Kidney tubule cell (primary cell): Measurements from ENCODE around the gene FUT7.

Source experiments
- DNase-seq: peaks from one replicate; pipeline ENCODE4 v3.0.0-alpha.2; 2018; ENCODE audit warnings: low spot score

The FUT7 gene

GRCh38 chr9:137032858-137033257 lies 970 bp upstream of the FUT7 start:
- no peak for DNase-seq

DNA sequence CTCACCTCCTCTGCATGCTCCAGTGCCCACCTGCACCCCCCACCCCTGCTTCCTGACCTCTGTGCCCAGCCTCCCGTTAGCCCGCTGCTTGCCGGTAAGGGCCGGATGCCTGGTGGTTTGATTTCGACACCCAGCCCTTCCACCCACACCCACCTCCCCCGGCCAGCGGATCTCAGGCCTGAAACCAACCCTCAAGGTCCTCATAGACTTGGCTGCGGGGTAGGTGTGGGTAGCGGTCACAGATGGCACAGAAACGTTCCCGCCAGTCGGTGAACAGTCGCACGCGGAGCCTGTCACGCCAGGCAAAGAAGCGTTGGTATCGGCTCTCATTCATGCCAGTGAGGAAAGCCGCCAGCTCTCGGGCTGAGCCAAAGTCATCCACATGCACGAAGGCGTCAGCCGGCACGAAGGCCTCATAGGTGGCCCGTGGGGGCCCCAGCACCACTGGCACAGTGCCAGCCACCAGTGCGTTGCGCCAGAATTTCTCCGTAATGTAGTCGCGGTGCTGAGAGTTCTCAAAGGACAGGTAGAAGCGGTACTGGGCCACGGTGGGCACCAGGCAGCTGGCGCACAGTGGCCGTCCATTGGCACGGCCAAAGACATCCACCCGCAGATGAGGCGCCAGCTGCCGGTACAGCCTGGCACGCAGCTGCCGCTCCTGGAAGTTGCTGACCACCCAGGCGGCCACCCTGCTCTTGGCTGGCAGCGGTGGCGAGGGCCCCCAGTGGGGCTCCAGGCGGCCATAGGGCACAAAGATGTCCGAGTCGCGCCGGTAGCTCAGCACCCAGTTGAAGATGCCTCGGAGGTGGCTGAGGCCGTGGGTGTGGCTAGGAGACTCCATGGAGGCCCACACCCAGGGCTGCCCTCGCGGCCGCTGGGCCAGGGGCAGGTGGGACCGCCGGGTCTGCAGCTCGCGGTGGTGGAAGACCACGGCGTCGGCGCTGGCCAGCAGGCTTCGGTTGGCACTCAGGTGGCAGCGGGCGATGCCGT lies 1.1 kb downstream of the FUT7 start:
- no peak for DNase-seq

DNA sequence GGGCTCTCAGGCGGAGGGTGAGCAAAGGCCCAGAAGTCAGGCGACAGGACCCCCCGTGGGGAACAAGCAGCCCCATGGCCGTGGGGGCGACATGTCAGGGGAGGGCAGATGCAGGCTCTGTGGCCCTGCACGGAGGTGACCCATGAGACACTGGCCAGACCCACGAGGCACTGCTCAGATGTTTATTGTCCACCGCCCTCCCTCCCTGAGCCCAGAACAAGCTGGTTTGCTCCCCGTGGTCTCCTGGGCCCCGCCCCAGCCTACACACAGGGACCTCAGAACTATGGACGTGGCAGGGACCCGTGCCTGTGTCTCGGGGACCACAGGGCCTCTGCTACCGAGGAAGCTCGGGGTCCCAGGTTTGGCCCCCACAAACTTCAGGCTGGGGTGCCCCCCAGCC lies 1.9 kb downstream of the FUT7 start:
- DNase-seq = no peak

- peak; percentile 63 for DNase-seq
Measured at GRCh38 chr9:137029058-137029936, 2.6 kb downstream of the FUT7 start.

GRCh38 chr9:137028263-137029057 lies 3.4 kb downstream of the FUT7 start:
- peak; percentile 59 for DNase-seq

DNA sequence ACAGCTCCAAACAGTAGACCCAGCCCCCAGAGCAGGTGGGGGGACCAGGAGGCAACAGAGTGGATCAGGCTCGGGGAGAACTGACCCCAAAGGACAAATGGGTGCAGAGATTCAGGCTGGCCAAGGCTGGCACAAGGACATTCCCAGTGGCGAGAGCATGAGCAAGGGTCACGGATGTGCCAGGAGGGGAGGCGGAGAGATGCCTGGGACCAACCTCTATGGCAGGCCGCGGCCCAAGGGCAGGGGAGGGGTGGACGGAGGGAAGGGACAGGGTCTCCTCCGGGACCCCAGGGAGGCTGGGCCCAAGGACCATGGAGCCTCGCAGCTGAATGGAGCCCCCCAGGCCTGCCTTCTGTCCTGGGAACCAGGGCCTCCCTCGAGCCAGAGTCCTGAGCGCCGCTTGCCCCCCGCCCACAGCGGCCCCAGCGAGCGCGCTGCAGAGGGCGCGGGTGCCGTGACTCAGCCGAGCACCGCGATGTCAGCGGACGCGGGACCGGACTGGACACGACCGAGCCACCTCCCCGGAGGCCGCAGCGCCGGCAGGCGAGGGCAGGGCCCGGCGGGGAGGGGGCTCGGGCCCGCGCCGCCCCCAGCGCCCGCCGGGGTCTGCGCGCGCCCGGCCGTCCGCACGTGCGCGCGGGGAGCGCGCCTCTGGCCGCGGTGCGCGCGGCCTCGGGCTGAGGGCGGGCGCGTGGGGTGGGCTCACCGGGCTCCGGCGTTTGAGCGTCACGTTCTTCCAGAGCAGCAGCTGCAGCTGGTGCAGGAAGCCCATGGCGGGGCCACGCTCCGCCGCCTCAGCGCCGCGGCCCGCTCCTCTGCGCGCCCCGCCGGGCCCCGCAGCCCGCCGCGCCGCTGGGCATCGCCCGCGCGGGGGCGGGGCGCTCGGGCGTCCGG lies 4.3 kb downstream of the FUT7 start, which contains the start of gene ABCA2:
Gene ABCA2, minus strand, starts transcription at position 869 of the 894 bp plus-strand sequence. Its CDS starts 97 bp downstream, at position 772.
- DNase-seq = no peak

GRCh38 chr9:137026828-137027227 lies 5.1 kb downstream of the FUT7 start:
- DNase-seq = no peak

- no peak for DNase-seq
Measured at GRCh38 chr9:137026384-137026783, 5.5 kb downstream of the FUT7 start.

GRCh38 chr9:137025517-137025966 lies 6.3 kb downstream of the FUT7 start:
- DNase-seq = peak; percentile 74

GRCh38 chr9:137023583-137023991 lies 8.3 kb downstream of the FUT7 start:
- no peak for DNase-seq

GRCh38 chr9:137023157-137023556 lies 8.7 kb downstream of the FUT7 start:
- no peak for DNase-seq

GRCh38 chr9:137022662-137023008 lies 9.3 kb downstream of the FUT7 start:
- no peak for DNase-seq

DNA sequence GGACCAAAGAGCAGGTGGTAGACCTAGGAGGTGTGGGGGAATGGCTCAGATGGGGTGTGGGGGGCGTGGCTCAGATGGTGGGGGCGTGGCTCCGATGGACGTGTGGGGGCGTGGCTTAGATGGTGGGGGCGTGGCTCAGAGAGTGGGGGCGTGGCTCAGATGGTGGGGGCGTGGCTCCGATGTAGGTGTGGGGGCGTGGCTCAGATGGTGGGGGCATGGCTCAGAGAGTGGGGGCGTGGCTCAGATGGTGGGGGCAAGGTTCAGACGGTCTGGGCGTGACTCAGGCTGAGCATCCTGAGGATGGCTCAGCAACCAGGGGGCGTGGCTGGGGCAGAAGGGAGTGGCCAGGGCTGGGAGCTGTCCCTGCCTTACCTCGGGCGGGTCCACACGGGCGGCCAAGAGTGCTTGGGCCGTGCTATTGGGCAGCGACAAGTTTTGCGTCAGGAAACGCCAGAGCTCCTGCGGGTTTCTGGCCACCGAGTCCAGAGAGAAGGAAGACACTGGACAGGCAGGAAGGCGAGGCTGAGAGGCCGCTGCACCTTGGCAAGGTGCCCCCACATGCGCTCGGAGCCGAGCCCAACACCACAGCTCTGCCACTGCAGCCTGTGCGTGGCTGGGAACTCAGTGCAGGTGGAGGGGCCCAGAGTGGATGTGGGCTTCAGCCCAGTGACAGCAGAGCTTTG lies 9.8 kb downstream of the FUT7 start:
- DNase-seq = peak; percentile 87

DNA sequence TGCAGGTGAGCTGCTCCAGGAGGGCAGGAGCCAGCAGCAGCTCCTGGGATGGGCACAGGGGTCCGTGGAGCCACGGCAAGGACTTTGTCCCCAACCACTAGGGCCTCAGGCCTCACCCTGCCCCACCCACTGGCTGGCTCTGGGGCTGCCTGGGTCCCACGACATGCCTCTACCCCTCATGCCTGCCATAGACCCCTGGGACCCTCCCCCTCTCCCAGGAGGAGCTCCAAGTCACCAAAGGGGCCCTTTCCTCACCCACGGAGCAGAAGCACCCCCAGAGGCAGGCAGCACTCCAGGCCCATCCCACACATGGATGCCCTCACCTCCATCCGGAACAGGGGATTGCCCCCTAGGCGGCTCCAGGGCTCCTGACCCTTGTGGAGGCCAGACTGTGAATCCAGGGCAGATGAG lies 10.3 kb downstream of the FUT7 start:
- DNase-seq = no peak

DNA sequence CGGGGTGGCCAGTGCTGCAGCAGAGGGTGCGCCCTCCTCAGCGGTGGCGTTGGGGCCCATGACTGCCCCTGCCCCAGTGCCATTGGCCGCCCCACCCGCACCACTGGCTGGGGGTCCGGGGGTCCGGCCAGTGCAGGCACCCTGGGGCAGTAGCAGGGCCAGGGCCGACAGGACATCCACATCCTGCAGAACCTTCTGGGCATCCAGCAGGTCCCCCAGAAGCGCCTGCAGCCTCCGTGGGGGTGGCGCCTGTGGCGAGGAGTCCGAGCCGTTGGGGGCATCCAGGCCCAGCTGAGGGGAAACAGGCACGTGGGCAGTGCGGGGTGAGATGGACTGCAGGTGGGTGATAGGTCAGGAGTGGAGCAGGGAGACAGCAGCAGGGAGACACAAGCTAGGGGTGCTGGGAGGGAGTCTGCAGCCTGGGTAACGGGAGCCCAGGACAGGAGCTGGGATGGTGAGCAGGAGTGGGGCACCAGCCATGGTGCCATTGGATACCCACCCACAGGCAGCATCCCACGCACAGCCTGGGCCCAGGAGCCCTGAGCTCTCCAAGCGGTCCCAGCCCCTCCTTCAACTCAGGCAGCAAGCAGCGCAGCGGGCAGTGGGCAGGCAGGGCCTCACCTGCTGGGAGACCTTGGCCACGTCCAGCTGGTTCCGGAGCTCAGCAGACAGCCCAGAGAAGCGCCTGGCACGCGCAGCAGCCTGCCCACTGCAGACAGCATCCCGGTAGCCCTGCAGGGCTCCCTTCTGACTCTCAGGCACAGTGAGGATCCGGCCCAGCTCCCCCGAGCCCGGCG lies 10.9 kb downstream of the FUT7 start:
- DNase-seq = no peak

GRCh38 chr9:137019891-137020683 lies 11.8 kb downstream of the FUT7 start:
- no peak for DNase-seq

- no peak for DNase-seq
Measured at GRCh38 chr9:137018761-137019559, 12.9 kb downstream of the FUT7 start.
